NCI-H2029 treated with DMSO at 0.1 percent for 48 hours (cell line): ENCODE measurements around the gene VPS8.

Experiments used
- DNase-seq: peaks from one replicate; lab custom pipeline; 2025; lab: John Stamatoyannopoulos, UW

Gene VPS8

GRCh38 chr3:184812662-184813042 lies 686 bp downstream of the VPS8 start:
- DNase-seq = no peak

GRCh38 chr3:184813357-184813756 lies 1.4 kb downstream of the VPS8 start:
- DNase-seq = no peak

- DNase-seq = no peak
Measured at GRCh38 chr3:184814214-184814613, 2.2 kb downstream of the VPS8 start.

- no peak for DNase-seq
Measured at GRCh38 chr3:184815046-184815930, 3.3 kb downstream of the VPS8 start.

GRCh38 chr3:184816614-184817013 lies 4.6 kb downstream of the VPS8 start:
- DNase-seq = no peak

- no peak for DNase-seq
Measured at GRCh38 chr3:184820525-184820924, 8.6 kb downstream of the VPS8 start.

GRCh38 chr3:184821034-184821433 lies 9.1 kb downstream of the VPS8 start:
- DNase-seq = no peak

GRCh38 chr3:184822081-184822480 lies 10.1 kb downstream of the VPS8 start:
- DNase-seq = no peak

GRCh38 chr3:184822654-184823053 lies 10.7 kb downstream of the VPS8 start:
- no peak for DNase-seq

- no peak for DNase-seq
Measured at GRCh38 chr3:184823990-184824389, 12.0 kb downstream of the VPS8 start.

GRCh38 chr3:184825121-184825820 lies 13.3 kb downstream of the VPS8 start:
- DNase-seq = no peak

GRCh38 chr3:184827572-184827971 lies 15.6 kb downstream of the VPS8 start:
- no peak for DNase-seq

- DNase-seq = no peak
Measured at GRCh38 chr3:184832044-184832443, 20.1 kb downstream of the VPS8 start.

GRCh38 chr3:184832903-184833302 lies 20.9 kb downstream of the VPS8 start:
- DNase-seq = no peak

- no peak for DNase-seq
Measured at GRCh38 chr3:184836090-184836822, 24.3 kb downstream of the VPS8 start.

GRCh38 chr3:184842433-184842832 lies 30.5 kb downstream of the VPS8 start:
- no peak for DNase-seq

GRCh38 chr3:184845819-184846218 lies 33.9 kb downstream of the VPS8 start:
- no peak for DNase-seq

- DNase-seq = no peak
Measured at GRCh38 chr3:184846496-184846895, 34.5 kb downstream of the VPS8 start.

- no peak for DNase-seq
Measured at GRCh38 chr3:184848934-184849333, 37.0 kb downstream of the VPS8 start.

GRCh38 chr3:184850201-184850600 lies 38.2 kb downstream of the VPS8 start:
- no peak for DNase-seq

- DNase-seq = no peak
Measured at GRCh38 chr3:184857099-184857498, 45.1 kb downstream of the VPS8 start.

- DNase-seq = no peak
Measured at GRCh38 chr3:184864000-184864399, 52.0 kb downstream of the VPS8 start.

GRCh38 chr3:184868477-184868876 lies 56.5 kb downstream of the VPS8 start:
- no peak for DNase-seq
